DMS79 (cell line): ENCODE data around the gene FBXO3.
"Not testable (repeated sequence)": the region's sequence is repeated elsewhere in the genome, so short reads cannot be mapped to it uniquely, and the experiment has no call there.

Source experiments
- DNase-seq: peaks from one replicate; lab custom pipeline; 2025; lab: John Stamatoyannopoulos, UW

The FBXO3 gene

GRCh38 chr11:33729072-33729664 lies 45.2 kb downstream of the FBXO3 start:
- not testable (repeated sequence) for DNase-seq

- not testable (repeated sequence) for DNase-seq
Observed at GRCh38 chr11:33727539-33727938, 46.8 kb downstream of the FBXO3 start.

- DNase-seq: no peak
Observed at GRCh38 chr11:33725496-33725895, 48.8 kb downstream of the FBXO3 start.

GRCh38 chr11:33724644-33725035 lies 49.7 kb downstream of the FBXO3 start:
- no peak for DNase-seq

- no peak for DNase-seq
Observed at GRCh38 chr11:33723238-33723881, 51.0 kb downstream of the FBXO3 start.

- no peak for DNase-seq
Observed at GRCh38 chr11:33722590-33723234, 51.6 kb downstream of the FBXO3 start.

- no peak for DNase-seq
Observed at GRCh38 chr11:33721984-33722383, 52.3 kb downstream of the FBXO3 start.

- no peak for DNase-seq
Observed at GRCh38 chr11:33721426-33721825, 52.9 kb downstream of the FBXO3 start.

GRCh38 chr11:33719587-33719986 lies 54.7 kb downstream of the FBXO3 start:
- no peak for DNase-seq

GRCh38 chr11:33718440-33718839 lies 55.9 kb downstream of the FBXO3 start:
- no peak for DNase-seq

GRCh38 chr11:33716243-33716642 lies 58.1 kb downstream of the FBXO3 start:
- no peak for DNase-seq

GRCh38 chr11:33713856-33714398 lies 60.4 kb downstream of the FBXO3 start:
- DNase-seq: no peak

GRCh38 chr11:33713151-33713855 lies 61.0 kb downstream of the FBXO3 start:
- DNase-seq: no peak

- DNase-seq: no peak
Observed at GRCh38 chr11:33712436-33712835, 61.9 kb downstream of the FBXO3 start.

- no peak for DNase-seq
Observed at GRCh38 chr11:33709466-33709865, 64.9 kb downstream of the FBXO3 start.

GRCh38 chr11:33708985-33709384 lies 65.3 kb downstream of the FBXO3 start:
- DNase-seq: no peak

GRCh38 chr11:33707831-33708230 lies 66.5 kb downstream of the FBXO3 start:
- DNase-seq: not testable (repeated sequence)

GRCh38 chr11:33706966-33707365 lies 67.4 kb downstream of the FBXO3 start:
- no peak for DNase-seq

GRCh38 chr11:33706546-33706945 lies 67.8 kb downstream of the FBXO3 start:
- no peak for DNase-seq

- no peak for DNase-seq
Observed at GRCh38 chr11:33704240-33705002, 69.9 kb downstream of the FBXO3 start.

GRCh38 chr11:33703788-33704187 lies 70.5 kb downstream of the FBXO3 start:
- DNase-seq: no peak

GRCh38 chr11:33703234-33703633 lies 71.1 kb downstream of the FBXO3 start:
- no peak for DNase-seq
